Uterus (tissue), 4 donors: ENCODE results near the gene HSPA4. TPM values are rescaled to one million over a fixed set of nuclear protein-coding genes. Genes with fewer than 3 reads are reported as not detected.

Experiments
- DNase-seq, 2 donors: peaks; one replicate each; pipeline ENCODE4 v3.0.0-alpha.2; 2019 to 2020
- H3K27ac ChIP-seq, 2 donors: fragments of 200-600 bp; sonication (generic); 1 replicate in 1 of 2; 2 replicates in 1 of 2; pipeline ENCODE4 v1.5.1; 2016 to 2018
- H3K27me3 ChIP-seq, 2 donors: fragments of 200-600 bp; sonication (generic); one replicate each; pipeline ENCODE4 v1.5.1; 2018 to 2019; ENCODE audit warnings: control low read depth in 1 of 2
- H3K36me3 ChIP-seq, 2 donors: fragments of 200-600 bp; sonication (generic); one replicate each; pipeline ENCODE4 v1.5.1; 2019; ENCODE audit warnings: control low read depth in 1 of 2
- H3K4me1 ChIP-seq, 2 donors: fragments of 200-600 bp; sonication (generic); one replicate each; pipeline ENCODE4 v1.5.1; 2018 to 2019; ENCODE audit warnings: control low read depth in 1 of 2
- H3K4me3 ChIP-seq, 2 donors: fragments of 200-600 bp; sonication (generic); 1 replicate in 1 of 2; 2 replicates in 1 of 2; pipeline ENCODE4 v1.5.1; 2018 to 2019; ENCODE audit warnings: mild to moderate bottlenecking in 1 of 2
- H3K9me3 ChIP-seq, 2 donors: fragments of 200-600 bp; sonication (generic); one replicate each; pipeline ENCODE4 v1.5.1; 2019; ENCODE audit warnings: control low read depth in 1 of 2
- POLR2A ChIP-seq, 2 donors: fragments of 450-650 bp; IDR thresholded peaks; one replicate each; pipeline ENCODE4 v1.6.1; 2016; ENCODE audit warnings: antibody characterized with exemption in 2 of 2, mild to moderate bottlenecking in 1 of 2, moderate library complexity in 1 of 2
- intact Hi-C: fragments of 100-400 bp; cut with DNase I; formaldehyde crosslinking; loops from one replicate; pipeline ENCODE4 v1.15.1; 2023; ENCODE audit warnings: low total_unique reads
- total RNA-seq, 4 donors: library from RNA; depleted of rRNA in 3 of 4; stranded (reverse); fragments of >200 nt in 3 of 4; gene quantifications; one replicate each; pipeline versions ENCODE4 v1.1.0 to v1.2.4, GENCODE V29; 2014 to 2023
- TF ChIP-seq, protein P1 (sequence below), 4 experiments: fragments of 200-600 bp in 2 of 4; fragments of 450-650 bp in 2 of 4; sonication (generic) in 2 of 4; IDR thresholded peaks; one replicate each; pipeline ENCODE4 v1.5.1; 2016 to 2019; ENCODE audit warnings: antibody characterized with exemption in 4 of 4, mild to moderate bottlenecking in 2 of 4, moderate library complexity in 1 of 4
- donor health status: DM: yes; HTN: yes; CAD: no.

HSPA4 gene
- total RNA-seq, 4 donors from 2014 or later: 22.4 to 107 (median 72.4) TPM

DNA sequence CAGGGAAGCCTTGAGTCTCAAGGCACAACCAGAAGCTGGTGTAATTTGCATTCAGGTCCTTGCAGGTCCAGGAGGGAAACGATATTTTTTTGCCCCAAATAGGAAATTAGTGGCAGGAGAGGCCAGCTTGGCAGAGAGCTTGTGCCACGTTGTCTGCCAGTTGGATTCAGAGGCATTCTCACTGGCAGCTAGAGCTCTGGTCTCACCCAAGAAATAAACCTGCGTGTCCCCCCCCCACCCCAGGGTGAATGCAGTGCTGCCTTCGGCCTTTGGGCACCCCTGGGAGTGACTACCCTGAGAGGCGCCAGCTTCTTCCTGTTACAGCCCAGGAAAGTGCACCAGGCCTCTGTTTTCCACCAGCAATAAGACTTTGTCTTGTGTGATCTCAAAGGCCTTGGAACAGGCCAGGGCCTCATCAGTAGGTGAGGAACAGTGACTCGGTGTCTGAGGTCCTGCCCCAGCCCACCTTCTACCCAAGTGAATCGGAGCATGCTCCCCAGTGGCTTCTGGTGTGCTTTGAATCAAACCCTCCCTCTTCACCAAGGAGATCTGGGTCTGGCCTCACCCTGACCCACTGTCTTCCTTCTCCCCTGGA, 68.4 kb downstream of the HSPA4 start:
- TF ChIP-seq, protein P1, sequence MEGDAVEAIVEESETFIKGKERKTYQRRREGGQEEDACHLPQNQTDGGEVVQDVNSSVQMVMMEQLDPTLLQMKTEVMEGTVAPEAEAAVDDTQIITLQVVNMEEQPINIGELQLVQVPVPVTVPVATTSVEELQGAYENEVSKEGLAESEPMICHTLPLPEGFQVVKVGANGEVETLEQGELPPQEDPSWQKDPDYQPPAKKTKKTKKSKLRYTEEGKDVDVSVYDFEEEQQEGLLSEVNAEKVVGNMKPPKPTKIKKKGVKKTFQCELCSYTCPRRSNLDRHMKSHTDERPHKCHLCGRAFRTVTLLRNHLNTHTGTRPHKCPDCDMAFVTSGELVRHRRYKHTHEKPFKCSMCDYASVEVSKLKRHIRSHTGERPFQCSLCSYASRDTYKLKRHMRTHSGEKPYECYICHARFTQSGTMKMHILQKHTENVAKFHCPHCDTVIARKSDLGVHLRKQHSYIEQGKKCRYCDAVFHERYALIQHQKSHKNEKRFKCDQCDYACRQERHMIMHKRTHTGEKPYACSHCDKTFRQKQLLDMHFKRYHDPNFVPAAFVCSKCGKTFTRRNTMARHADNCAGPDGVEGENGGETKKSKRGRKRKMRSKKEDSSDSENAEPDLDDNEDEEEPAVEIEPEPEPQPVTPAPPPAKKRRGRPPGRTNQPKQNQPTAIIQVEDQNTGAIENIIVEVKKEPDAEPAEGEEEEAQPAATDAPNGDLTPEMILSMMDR (IDR thresholded peaks at IDR 0.05): no peak
- TF ChIP-seq POLR2A (IDR thresholded peaks at IDR 0.05): no peak
- H3K4me3 ChIP-seq: no peak overlapping the region
- H3K4me1 ChIP-seq: no peaks in the 10 kb centered on the region
- no peaks in the 10 kb centered on the region for H3K9me3 ChIP-seq
- H3K36me3 ChIP-seq: no peaks in the 10 kb centered on the region
- H3K27ac ChIP-seq: no peak overlapping the region
- DNase-seq: no peak
- intact Hi-C loops: no loop called here
- H3K27me3 ChIP-seq: no peaks in the 10 kb centered on the region

DNA sequence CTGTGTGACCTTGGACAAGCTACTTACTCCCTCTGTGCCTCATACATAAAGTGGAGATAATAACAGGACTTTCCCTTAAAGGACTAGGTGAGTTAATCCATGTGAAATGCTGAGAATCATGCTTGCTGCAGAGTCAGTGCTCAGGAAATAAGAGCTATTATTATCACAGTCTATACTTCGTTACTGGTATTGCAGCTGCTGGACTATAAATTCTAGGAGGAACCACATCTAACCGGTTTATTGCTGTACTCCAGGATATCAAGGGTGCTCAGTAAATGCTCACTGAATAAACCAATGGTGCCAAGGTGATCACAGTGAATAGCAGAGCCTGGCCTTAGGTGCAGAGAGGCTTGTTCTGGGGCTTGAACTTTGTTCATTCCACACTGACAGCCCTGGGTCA, 69.3 kb downstream of the HSPA4 start:
- Histone ChIP-seq H3K9me3 (no peaks in the 10 kb centered on the region), H3K4me1 (no peaks in the 10 kb centered on the region), H3K27ac (no peak overlapping the region), H3K36me3 (no peaks in the 10 kb centered on the region), H3K27me3 (no peaks in the 10 kb centered on the region), H3K4me3 (no peak overlapping the region)
- intact Hi-C loops: no loop called here
- DNase-seq: no peak
- TF ChIP-seq POLR2A (IDR thresholded peaks at IDR 0.05): no peak
- TF ChIP-seq, protein P1 (IDR thresholded peaks at IDR 0.05): no peak

DNA sequence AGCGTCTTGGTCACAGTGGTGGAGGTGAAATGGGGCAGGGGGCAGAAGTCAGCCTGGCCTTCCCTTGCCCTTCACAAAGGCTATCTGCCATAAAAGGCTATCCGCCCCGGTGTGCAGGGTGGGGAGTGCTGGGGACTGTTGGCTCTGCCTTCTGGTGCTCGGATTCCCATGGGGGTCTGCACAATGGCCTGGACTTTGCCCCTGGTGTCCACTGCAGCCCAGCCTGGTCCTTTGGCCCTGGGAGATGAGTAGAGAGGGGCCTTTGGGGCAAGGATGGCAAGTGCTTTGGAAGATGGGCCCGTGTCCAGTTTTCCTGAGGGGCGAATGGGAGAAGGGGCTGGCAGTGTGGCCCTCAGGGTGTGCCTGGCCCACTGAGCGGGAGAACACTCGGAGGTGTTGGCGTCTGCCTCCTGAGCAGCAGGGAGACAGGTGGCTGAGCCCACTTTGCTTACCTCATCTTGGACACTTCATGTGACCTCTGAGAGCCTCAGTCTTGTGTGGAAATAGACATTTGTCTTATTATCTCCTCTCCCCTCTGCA, 69.9 kb downstream of the HSPA4 start:
- intact Hi-C loops: no loop called here
- H3K27ac ChIP-seq: no peak overlapping the region
- no peak for TF ChIP-seq POLR2A (IDR thresholded peaks at IDR 0.05)
- TF ChIP-seq, protein P1 (IDR thresholded peaks at IDR 0.05): no peak

DNA sequence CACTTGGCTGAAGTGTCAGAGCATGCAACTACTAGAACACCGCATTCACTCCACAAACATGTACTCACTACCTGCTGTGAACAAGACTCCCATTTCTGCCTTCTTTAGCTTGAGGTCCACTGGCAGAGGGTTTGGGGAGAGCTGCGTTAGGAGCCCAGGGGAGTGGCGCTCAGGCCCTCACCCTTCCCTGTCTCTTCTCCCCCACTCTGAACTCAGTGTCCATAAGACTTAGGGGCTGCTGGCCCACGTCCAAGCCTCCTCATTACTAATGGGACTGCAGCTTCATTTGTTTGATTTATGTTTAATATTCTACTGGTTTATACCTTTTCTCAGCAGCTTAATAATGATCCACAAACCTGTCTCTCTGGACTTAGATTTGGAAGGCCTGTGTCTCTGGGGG, 70.9 kb downstream of the HSPA4 start:
- Histone ChIP-seq H3K4me3 (no peak overlapping the region), H3K36me3 (no peaks in the 10 kb centered on the region), H3K27me3 (no peaks in the 10 kb centered on the region), H3K4me1 (no peaks in the 10 kb centered on the region), H3K9me3 (no peaks in the 10 kb centered on the region), H3K27ac (no peak overlapping the region)
- intact Hi-C loops: no loop called here
- DNase-seq: no peak
- TF ChIP-seq POLR2A (IDR thresholded peaks at IDR 0.05): no peak
- TF ChIP-seq, protein P1 (IDR thresholded peaks at IDR 0.05): no peak

More for the DNA sequence above, 69.9 kb downstream of the HSPA4 start:
- Histone ChIP-seq H3K9me3 (no peaks in the 10 kb centered on the region), H3K4me3 (no peak overlapping the region), H3K27me3 (no peaks in the 10 kb centered on the region), H3K4me1 (no peaks in the 10 kb centered on the region), H3K36me3 (no peaks in the 10 kb centered on the region)
- DNase-seq: no peak

DNA sequence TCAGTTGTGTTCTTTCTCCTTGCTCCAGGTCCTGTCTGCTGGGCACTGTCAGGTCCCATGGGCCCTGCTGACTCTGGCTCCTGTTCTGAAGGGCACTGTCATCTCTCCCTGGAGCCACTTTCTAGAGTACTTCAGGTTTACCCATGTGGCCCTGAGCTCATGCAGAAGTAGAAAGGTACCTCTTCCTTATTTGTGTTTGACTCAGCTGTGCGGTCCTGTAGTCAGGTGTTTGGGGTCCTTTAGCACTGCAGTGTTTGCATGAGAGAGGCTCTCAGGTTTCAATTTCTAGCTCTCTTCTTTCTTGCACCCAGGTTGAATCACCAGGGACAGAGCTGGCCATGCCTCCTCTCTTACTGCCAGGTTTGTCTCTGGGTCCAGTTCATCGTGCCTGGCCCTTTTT, 71.5 kb downstream of the HSPA4 start:
- Histone ChIP-seq H3K36me3 (no peaks in the 10 kb centered on the region), H3K4me3 (no peak overlapping the region), H3K9me3 (no peaks in the 10 kb centered on the region), H3K27me3 (no peaks in the 10 kb centered on the region), H3K27ac (no peak overlapping the region), H3K4me1 (no peaks in the 10 kb centered on the region)
- intact Hi-C loops: no loop called here
- no peak for DNase-seq
- TF ChIP-seq POLR2A (IDR thresholded peaks at IDR 0.05): no peak
- TF ChIP-seq, protein P1 (IDR thresholded peaks at IDR 0.05): no peak
